Transverse colon (tissue), 4 donors: ENCODE data around the gene CFI.

ENCODE experiments used
- CTCF ChIP-seq, 5 experiments: fragments of 200-600 bp in 3 of 5; fragments of 450-650 bp in 2 of 5; sonication (generic) in 3 of 5; IDR thresholded peaks; 1 replicate in 2 of 5; 2 replicates in 3 of 5; pipeline ENCODE4 v1.5.1; 2016 to 2017; ENCODE audit warnings: antibody characterized with exemption in 5 of 5, inconsistent platforms in 3 of 5, mild to moderate bottlenecking in 2 of 5, moderate library complexity in 1 of 5
- POLR2A ChIP-seq: fragments of 450-650 bp; IDR thresholded peaks from one replicate; pipeline ENCODE4 v1.6.1; 2016; ENCODE audit warnings: antibody characterized with exemption, mild to moderate bottlenecking, moderate library complexity
- POLR2AphosphoS5 ChIP-seq, 3 donors: sonication (generic); formaldehyde crosslinking; IDR thresholded peaks; one replicate each; pipeline ENCODE4 v1.6.1; 2016; ENCODE audit warnings: antibody characterized with exemption in 3 of 3

GRCh38 chr4:109795059-109795458 lies 6.7 kb downstream of the CFI start:
- TF ChIP-seq CTCF (IDR thresholded peaks at IDR 0.05), result no peak
- no peak for TF ChIP-seq POLR2A
- no peak for TF ChIP-seq POLR2AphosphoS5 (IDR thresholded peaks at IDR 0.05)
